K562 (cell line): ENCODE results near the gene NF1. TPM values are rescaled to one million over a fixed set of nuclear protein-coding genes. Genes with fewer than 3 reads are reported as not detected.

Experiments
- ATAC-seq: fragments of 200-7000 bp; cut with Tn5 transposase; 3 replicates; pipeline ENCODE4 v1.9.1; 2020; ENCODE audit warnings: moderate library complexity
- BruUV-seq: library from RNA; stranded (reverse); fragments of 400-500 nt; replicated peaks from 2 replicates; lab custom pipeline; 2021; lab: Mats Ljungman, UMichigan
- CTCF ChIA-PET: fragments of 300-600 bp; formaldehyde crosslinking; extraction: SDS; loops from one replicate; lab custom pipeline; 2021; ENCODE audit warnings: low intra/inter-chr PET ratio; lab: Yijun Ruan, JAX
- POLR2A ChIA-PET: fragments of 300-600, 350-650 bp; sonication (Branson Sonifier 250); formaldehyde crosslinking; extraction: SDS; loops from one replicate; lab custom pipeline; 2021; ENCODE audit warnings: antibody characterized with exemption, inconsistent platforms; lab: Yijun Ruan, JAX
- DNase-seq, 4 experiments: peaks; one replicate each; pipeline versions ENCODE4 v3.0.0 to v3.0.0-alpha.2; 2011 to 2018; ENCODE audit warnings: low spot score in 3 of 4, mixed read lengths in 3 of 4; ENCODE audit errors: extremely low read depth in 1 of 4
- FAIRE-seq: peaks from 2 replicates; lab custom pipeline; 2011; peaks lifted over from hg19 to GRCh38; lab: Jason Lieb, UNC
- H2AFZ ChIP-seq: 2 replicates; pipeline ENCODE4 v1.6.0; 2011; ENCODE audit warnings: low read depth, low read length, control low read depth, inconsistent platforms
- H3K27ac ChIP-seq: fragments of 200-600 bp; 3 replicates; pipeline ENCODE4 v1.8.0; 2011; ENCODE audit warnings: low read depth, mild to moderate bottlenecking, control low read depth, inconsistent platforms, low read length, moderate library complexity, mixed read lengths; ENCODE audit errors: extremely low read depth
- H3K27me3 ChIP-seq, 2 experiments: fragments of 300-600 bp in 1 of 2; 2 replicates in 1 of 2; 3 replicates in 1 of 2; pipeline versions ENCODE4 v1.6.0 to v1.8.0; 2011; ENCODE audit warnings: inconsistent platforms in 2 of 2, low read length in 2 of 2, mild to moderate bottlenecking in 1 of 2, mixed read lengths in 1 of 2, moderate library complexity in 1 of 2; ENCODE audit not compliant: control insufficient read depth in 2 of 2, insufficient read depth in 2 of 2
- H3K36me3 ChIP-seq: fragments of 300-600 bp; 3 replicates; pipeline ENCODE4 v1.8.0; 2011; ENCODE audit warnings: mild to moderate bottlenecking, low read length, inconsistent platforms; ENCODE audit not compliant: control insufficient read depth, insufficient read depth
- H3K4me1 ChIP-seq, 2 experiments: fragments of 200-600 bp in 1 of 2; replicated peaks in 1 of 2; 2 replicates in 1 of 2; 3 replicates in 1 of 2; pipeline versions ENCODE4 v1.5.1 to v1.8.0; 2011; ENCODE audit warnings: inconsistent platforms in 2 of 2, low read length in 2 of 2, mild to moderate bottlenecking in 1 of 2, mixed read lengths in 1 of 2, moderate library complexity in 1 of 2; ENCODE audit not compliant: control insufficient read depth in 2 of 2, insufficient read depth in 2 of 2
- H3K4me2 ChIP-seq: 2 replicates; pipeline ENCODE4 v1.6.1; 2011; ENCODE audit warnings: low read length, control low read depth, inconsistent platforms, mixed read lengths; ENCODE audit not compliant: insufficient read depth
- H3K4me3 ChIP-seq: fragments of 200-600 bp; sonication (generic), shearing (Covaris generic); 2 replicates; pipeline ENCODE4 v1.5.1; 2016; ENCODE audit warnings: control low read depth, inconsistent platforms
- H3K79me2 ChIP-seq: fragments of 200-600 bp; 3 replicates; pipeline ENCODE4 v1.8.0; 2011; ENCODE audit warnings: low read length, inconsistent platforms; ENCODE audit not compliant: control insufficient read depth, insufficient read depth
- H3K9ac ChIP-seq, 2 experiments: 2 replicates each; pipeline versions ENCODE4 v1.6.0 to v1.6.1; 2011; ENCODE audit warnings: low read depth in 2 of 2, low read length in 2 of 2, control low read depth in 1 of 2, inconsistent platforms in 1 of 2, mild to moderate bottlenecking in 1 of 2, mixed read lengths in 1 of 2; ENCODE audit not compliant: insufficient read depth in 1 of 2
- H3K9me1 ChIP-seq: one replicate; pipeline ENCODE4 v1.6.0; 2011; ENCODE audit warnings: inconsistent platforms, mild to moderate bottlenecking, low read length, moderate library complexity; ENCODE audit not compliant: control insufficient read depth, insufficient read depth
- H3K9me3 ChIP-seq: replicated peaks from 2 replicates; pipeline ENCODE4 v1.5.1; 2011; ENCODE audit warnings: low read depth, low read length, inconsistent platforms; ENCODE audit not compliant: control insufficient read depth, insufficient read depth
- H4K20me1 ChIP-seq: replicated peaks from 2 replicates; pipeline ENCODE4 v1.6.1; 2011; ENCODE audit warnings: low read length, inconsistent platforms, mixed read lengths; ENCODE audit not compliant: control insufficient read depth, insufficient read depth
- CEBPB ChIP-seq: fragments of 450-650 bp; IDR thresholded peaks from 2 replicates; pipeline ENCODE4 v1.6.1; 2016; ENCODE audit warnings: missing genetic modification characterization, missing compliant biosample characterization
- CEBPG ChIP-seq, 3 experiments: fragments of 200-800 bp in 1 of 3; sonication (Bioruptor generic) in 1 of 3; sonication (generic) in 1 of 3; formaldehyde crosslinking in 1 of 3; IDR thresholded peaks in 2 of 3; conservative IDR thresholded peaks in 1 of 3; 2 replicates each; pipeline versions ENCODE4 v1.6.1 to v1.8.0; 2016 to 2022; ENCODE audit warnings: missing compliant biosample characterization in 2 of 3, missing genetic modification characterization in 2 of 3, mild to moderate bottlenecking in 1 of 3, missing genetic modification reagents in 1 of 3
- EZH2 ChIP-seq: IDR thresholded peaks from 2 replicates; pipeline ENCODE4 v1.6.1; 2012; ENCODE audit warnings: low read depth, mild to moderate bottlenecking, inconsistent platforms, low read length, borderline replicate concordance
- HNRNPL ChIP-seq: fragments of 200-400 bp; formaldehyde crosslinking; IDR thresholded peaks from 2 replicates; pipeline ENCODE4 v1.6.1; 2017; ENCODE audit warnings: low read depth, mild to moderate bottlenecking, low read length
- KDM1A ChIP-seq, 2 experiments: fragments of 450-650 bp; IDR thresholded peaks; 2 replicates each; pipeline ENCODE4 v1.6.1; 2016; ENCODE audit warnings: mild to moderate bottlenecking in 2 of 2
- MCM5 ChIP-seq: fragments of 450-650 bp; IDR thresholded peaks from 2 replicates; pipeline ENCODE4 v1.6.1; 2016; ENCODE audit warnings: low read depth
- NCOA4 ChIP-seq: fragments of 450-650 bp; IDR thresholded peaks from 2 replicates; pipeline ENCODE4 v1.6.1; 2018; ENCODE audit warnings: mild to moderate bottlenecking; ENCODE audit not compliant: partially characterized antibody
- NR4A1 ChIP-seq, 2 experiments: fragments of 250-450 bp in 1 of 2; fragments of 450-650 bp in 1 of 2; sonication (Bioruptor Pico) in 1 of 2; IDR thresholded peaks; 2 replicates each; pipeline versions ENCODE4 v1.4.0 to v1.6.1; 2016 to 2020; ENCODE audit warnings: mild to moderate bottlenecking in 2 of 2, missing compliant biosample characterization in 1 of 2, missing genetic modification characterization in 1 of 2, moderate library complexity in 1 of 2
- POLR2AphosphoS5 ChIP-seq: IDR thresholded peaks from 2 replicates; pipeline ENCODE4 v1.6.1; 2011; ENCODE audit warnings: mild to moderate bottlenecking, low read depth, low read length, moderate library complexity; ENCODE audit not compliant: control insufficient read depth, insufficient read depth
- RERE ChIP-seq: sonication (generic); formaldehyde crosslinking; IDR thresholded peaks from 2 replicates; pipeline ENCODE4 v1.8.0; 2023; ENCODE audit warnings: missing genetic modification reagents, mild to moderate bottlenecking, borderline replicate concordance
- SMAD2 ChIP-seq: fragments of 150-350 bp; IDR thresholded peaks from 2 replicates; pipeline ENCODE4 v1.6.1; 2014; ENCODE audit warnings: low read depth, mild to moderate bottlenecking, low read length
- SMAD3 ChIP-seq: fragments of 450-650 bp; formaldehyde crosslinking; conservative IDR thresholded peaks from 2 replicates; pipeline ENCODE4 v1.4.0; 2020; ENCODE audit warnings: mild to moderate bottlenecking
- SP2 ChIP-seq: IDR thresholded peaks from 2 replicates; pipeline ENCODE4 v1.6.1; 2011; ENCODE audit warnings: mild to moderate bottlenecking, low read depth, low read length, moderate library complexity; ENCODE audit not compliant: poor library complexity, severe bottlenecking; ENCODE audit errors: extremely low read depth
- WGBS: fragments of 100-300 bp; shearing (Covaris generic); methylation state at CpG from one replicate; pipeline ENCODE4 v1.1.6; 2016; ENCODE audit warnings: low coverage, mixed read lengths; ENCODE audit not compliant: insufficient coverage; ENCODE audit errors: missing lambda C conversion rate; 5-methylcytosine and 5-hydroxymethylcytosine counted together
- in situ Hi-C: fragments of 300-500 bp; cut with MboI; formaldehyde crosslinking; loops from 4 replicates; pipeline ENCODE4 v1.15.0; 2018; ENCODE audit warnings: inconsistent platforms, mixed read lengths
- intact Hi-C: fragments of 100-400 bp; cut with micrococcal nuclease; formaldehyde crosslinking; loops from 2 replicates; pipeline ENCODE4 v1.14.2; 2022
- polyA plus RNA-seq, 8 experiments: library from polyadenylated mRNA; depleted of rRNA in 4 of 8; stranded (reverse) in 5 of 8; unstranded in 3 of 8; fragments of >200 nt; fragmentation: Nextera tagmentation in 2 of 8; fragmentation: Illumina TruSeq in 1 of 8; extraction: Ambion mirVana in 2 of 8; extraction: Trizol in 1 of 8; gene quantifications; 2 replicates each; pipeline versions ENCODE4 v1.2.1 to v1.2.3, GENCODE V29; 2011 to 2014; ENCODE audit warnings: inconsistent platforms in 1 of 8, missing spikeins in 1 of 8
- total RNA-seq, 7 experiments: library from RNA; depleted of rRNA in 6 of 7; stranded (reverse); fragments of >200 nt in 6 of 7; fragmentation: Illumina TruSeq in 2 of 7; extraction: Trizol in 2 of 7; gene quantifications; 2 replicates each; pipeline versions ENCODE4 v1.2.1 to v1.2.3, GENCODE V29; 2011 to 2021; ENCODE audit warnings: low replicate concordance in 1 of 7
- TF ChIP-seq, protein P1 (sequence below): fragments of 450-650 bp; formaldehyde crosslinking; conservative IDR thresholded peaks from 2 replicates; pipeline ENCODE4 v1.4.0; 2022; ENCODE audit warnings: mild to moderate bottlenecking, missing genetic modification characterization

The NF1 gene
- total and polyA plus RNA-seq, 9 of the 15 experiments (the other 6 are each of a cell fraction or from before 2014, with no cell fraction given) = 3.4 to 41.9 (median 24.3) TPM

- TF ChIP-seq RERE (CRISPR knock-in tag) = no peak
- TF ChIP-seq, protein P1, sequence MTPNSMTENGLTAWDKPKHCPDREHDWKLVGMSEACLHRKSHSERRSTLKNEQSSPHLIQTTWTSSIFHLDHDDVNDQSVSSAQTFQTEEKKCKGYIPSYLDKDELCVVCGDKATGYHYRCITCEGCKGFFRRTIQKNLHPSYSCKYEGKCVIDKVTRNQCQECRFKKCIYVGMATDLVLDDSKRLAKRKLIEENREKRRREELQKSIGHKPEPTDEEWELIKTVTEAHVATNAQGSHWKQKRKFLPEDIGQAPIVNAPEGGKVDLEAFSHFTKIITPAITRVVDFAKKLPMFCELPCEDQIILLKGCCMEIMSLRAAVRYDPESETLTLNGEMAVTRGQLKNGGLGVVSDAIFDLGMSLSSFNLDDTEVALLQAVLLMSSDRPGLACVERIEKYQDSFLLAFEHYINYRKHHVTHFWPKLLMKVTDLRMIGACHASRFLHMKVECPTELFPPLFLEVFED (CRISPR knock-in tag) = no peak
- TF ChIP-seq, all 486 proteins: peak for 0
These were observed 76.9 kb downstream of the NF1 start (continued) for GRCh38 chr17:31171701-31172100.

DNA sequence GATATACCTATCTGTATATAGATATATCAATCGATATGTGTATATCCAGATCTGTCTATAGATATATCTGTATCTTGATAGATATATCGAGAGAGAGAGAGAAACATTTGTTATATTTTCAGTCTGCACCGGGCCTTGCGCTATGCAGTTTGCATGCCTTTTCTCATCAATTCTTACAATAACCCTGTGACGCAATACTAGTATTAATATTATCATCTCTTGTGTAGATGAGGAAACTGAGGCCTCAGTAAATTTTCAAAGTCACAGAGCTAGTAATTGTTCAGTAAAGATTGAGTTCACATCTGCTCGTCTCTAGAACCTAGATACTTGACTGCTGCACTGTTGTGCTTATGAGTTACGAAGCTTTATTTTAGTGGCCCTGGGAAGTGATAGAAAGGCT, 77.6 kb downstream of the NF1 start:
- FAIRE-seq (no peak), ATAC-seq (no peak), DNase-seq (no peak)
- WGBS = 93% methylated on average over 7 of the region's 7 CpGs
- Histone ChIP-seq H3K4me1 (no peaks in the 10 kb centered on the region), H3K79me2 (no peaks in the 10 kb centered on the region), H3K27ac (no peak overlapping the region), H3K9me1 (no peaks in the 10 kb centered on the region), H3K9me3 (no peaks in the 10 kb centered on the region), H2AFZ (no peak overlapping the region), H3K36me3 (peaks cover 12% of the 10 kb centered on the region; the same call in 2 of the 3 replicates), H4K20me1 (no peaks in the 10 kb centered on the region), H3K9ac (no peak overlapping the region), H3K4me2 (no peak overlapping the region), H3K4me3 (no peak overlapping the region), H3K27me3 (no peaks in the 10 kb centered on the region)
- ChIA-PET CTCF (no interaction called here), POLR2A (no interaction called here)
- no TSS peak for BruUV-seq
- intact Hi-C loops (no loop called here), in situ Hi-C loops (no loop called here)
- no peak for TF ChIP-seq HNRNPL
- TF ChIP-seq MCM5 = no peak
- TF ChIP-seq CEBPB (tag) = peak; percentile 64
- no peak for TF ChIP-seq EZH2
- TF ChIP-seq CEBPG (CRISPR knock-in tag; IDR thresholded peaks at IDR 0.05) = no peak
- peak in 1 of 2 experiments; percentile 68; a peak in 1 of 4 replicates for TF ChIP-seq CEBPG (tag; conservative IDR thresholded peaks at IDR 0.05 in 1 of 2, IDR thresholded peaks at IDR 0.05 in 1 of 2)
- no peak for TF ChIP-seq SMAD3 (CRISPR knock-in tag)
- no peak for TF ChIP-seq POLR2AphosphoS5
- no peak for TF ChIP-seq SP2
- no peak for TF ChIP-seq SMAD2
- TF ChIP-seq NCOA4 = no peak
- no peak for TF ChIP-seq KDM1A (IDR thresholded peaks at IDR 0.05)
- no peak for TF ChIP-seq NR4A1 (CRISPR knock-in tag; IDR thresholded peaks at IDR 0.05)
- no peak for TF ChIP-seq NR4A1 (tag; IDR thresholded peaks at IDR 0.05)
